IMR-90 (cell line): ENCODE data around the gene PHF21B. TPM values are rescaled to one million over a fixed set of nuclear protein-coding genes. Genes with fewer than 3 reads are reported as not detected.

ENCODE experiments used
- ATAC-seq: fragments of 200-7000 bp; cut with Tn5 transposase; 2 replicates; pipeline ENCODE4 v1.9.1; 2020; ENCODE audit warnings: low read depth, mild to moderate bottlenecking, moderate library complexity
- BruUV-seq: library from RNA; stranded (reverse); fragments of 400-500 nt; replicated peaks from 2 replicates; lab custom pipeline; 2021; lab: Mats Ljungman, UMichigan
- CTCF ChIA-PET: fragments of 300-600 bp; formaldehyde crosslinking; extraction: SDS; loops from one replicate; lab custom pipeline; 2021; ENCODE audit warnings: antibody characterized with exemption; lab: Yijun Ruan, JAX
- POLR2A ChIA-PET: fragments of 300-600 bp; sonication (Branson Sonifier 250); formaldehyde crosslinking; loops from one replicate; lab custom pipeline; 2022; ENCODE audit warnings: antibody characterized with exemption; ENCODE audit not compliant: unreplicated experiment; lab: Charles Lee
- DNase-seq: peaks from one replicate; pipeline ENCODE4 v3.0.0; 2013
- H2AFZ ChIP-seq: replicated peaks from 2 replicates; pipeline ENCODE3; 2013; ENCODE audit warnings: low read length, mild to moderate bottlenecking; ENCODE audit not compliant: poor library complexity
- H2AK5ac ChIP-seq: 2 replicates; pipeline ENCODE4 v1.6.1; 2013; ENCODE audit warnings: low read depth, low read length, inconsistent platforms
- H2AK9ac ChIP-seq: replicated peaks from 2 replicates; pipeline ENCODE3; 2013; ENCODE audit warnings: mild to moderate bottlenecking, low read depth, low read length, moderate library complexity; ENCODE audit not compliant: poor library complexity
- H2BK120ac ChIP-seq: 2 replicates; pipeline ENCODE4 v1.6.1; 2013; ENCODE audit warnings: low read depth, low read length, inconsistent platforms
- H2BK15ac ChIP-seq: 3 replicates; pipeline ENCODE4 v1.6.1; 2013; ENCODE audit warnings: low read depth, low read length, inconsistent platforms
- H2BK20ac ChIP-seq: 2 replicates; pipeline ENCODE4 v1.6.1; 2013; ENCODE audit warnings: low read depth, mild to moderate bottlenecking, inconsistent platforms, low read length, moderate library complexity
- H2BK5ac ChIP-seq: 2 replicates; pipeline ENCODE4 v1.6.1; 2013; ENCODE audit warnings: mild to moderate bottlenecking, low read depth, low read length, inconsistent platforms; ENCODE audit not compliant: poor library complexity, severe bottlenecking
- H3K14ac ChIP-seq: replicated peaks from 2 replicates; pipeline ENCODE4 v1.6.1; 2013; ENCODE audit warnings: low read depth, low read length, inconsistent platforms
- H3K18ac ChIP-seq: 2 replicates; pipeline ENCODE4 v1.6.1; 2013; ENCODE audit warnings: low read depth, low read length, control low read depth
- H3K23ac ChIP-seq: 2 replicates; pipeline ENCODE4 v1.6.1; 2013; ENCODE audit warnings: low read depth, low read length, inconsistent platforms
- H3K27ac ChIP-seq: 2 replicates; pipeline ENCODE4 v1.5.1; 2013; ENCODE audit warnings: mild to moderate bottlenecking, control low read depth, low read length; ENCODE audit not compliant: insufficient read depth
- H3K27me3 ChIP-seq: 2 replicates; pipeline ENCODE4 v1.6.1; 2013; ENCODE audit warnings: low read length; ENCODE audit not compliant: control insufficient read depth, insufficient read depth
- H3K36me3 ChIP-seq: 2 replicates; pipeline ENCODE4 v1.6.1; 2013; ENCODE audit warnings: low read length, mixed read lengths; ENCODE audit not compliant: control insufficient read depth, insufficient read depth
- H3K4ac ChIP-seq: 2 replicates; pipeline ENCODE4 v1.6.1; 2013; ENCODE audit warnings: low read depth, low read length, inconsistent platforms
- H3K4me1 ChIP-seq: 2 replicates; pipeline ENCODE4 v1.6.1; 2013; ENCODE audit warnings: low read length, mixed read lengths; ENCODE audit not compliant: control insufficient read depth, insufficient read depth
- H3K4me2 ChIP-seq: 2 replicates; pipeline ENCODE4 v1.6.1; 2013; ENCODE audit warnings: low read depth, mild to moderate bottlenecking, control low read depth, low read length, moderate library complexity
- H3K4me3 ChIP-seq: 2 replicates; pipeline ENCODE4 v1.5.1; 2013; ENCODE audit warnings: low read depth, mild to moderate bottlenecking, control low read depth, low read length, moderate library complexity; ENCODE audit not compliant: insufficient read depth
- H3K56ac ChIP-seq: 2 replicates; pipeline ENCODE4 v1.6.1; 2013; ENCODE audit warnings: low read length, inconsistent platforms; ENCODE audit not compliant: insufficient read depth; ENCODE audit errors: extremely low read depth
- H3K79me1 ChIP-seq, 2 experiments: 2 replicates each; pipeline ENCODE4 v1.6.1; 2013; ENCODE audit warnings: low read length in 2 of 2, inconsistent platforms in 1 of 2, low read depth in 1 of 2
- H3K9ac ChIP-seq: 2 replicates; pipeline ENCODE4 v1.6.1; 2013; ENCODE audit warnings: low read depth, low read length, control low read depth
- H3K9me1 ChIP-seq: 2 replicates; pipeline ENCODE4 v1.6.1; 2013; ENCODE audit warnings: low read length, inconsistent platforms; ENCODE audit not compliant: insufficient read depth
- H3K9me3 ChIP-seq: 2 replicates; pipeline ENCODE4 v1.6.1; 2013; ENCODE audit warnings: low read length; ENCODE audit not compliant: control insufficient read depth, insufficient read depth
- H4K20me1 ChIP-seq: 2 replicates; pipeline ENCODE4 v1.6.1; 2013; ENCODE audit warnings: low read length, inconsistent platforms; ENCODE audit not compliant: insufficient read depth
- H4K5ac ChIP-seq: 2 replicates; pipeline ENCODE4 v1.6.1; 2013; ENCODE audit warnings: mild to moderate bottlenecking, low read depth, low read length, control low read depth
- H4K8ac ChIP-seq, 2 experiments: 2 replicates each; pipeline ENCODE4 v1.6.1; 2013; ENCODE audit warnings: low read depth in 2 of 2, low read length in 2 of 2, control low read depth in 1 of 2, inconsistent platforms in 1 of 2
- H4K91ac ChIP-seq: 2 replicates; pipeline ENCODE4 v1.6.1; 2013; ENCODE audit warnings: low read depth, low read length, inconsistent platforms; ENCODE audit not compliant: insufficient read depth
- BHLHE40 ChIP-seq: fragments of 150-350 bp; IDR thresholded peaks from 2 replicates; pipeline ENCODE4 v1.6.1; 2016; ENCODE audit warnings: mild to moderate bottlenecking, low read depth, low read length
- ELK1 ChIP-seq: fragments of 150-350 bp; IDR thresholded peaks from 2 replicates; pipeline ENCODE4 v1.6.1; 2016; ENCODE audit warnings: low read depth, mild to moderate bottlenecking, low read length, moderate library complexity, borderline replicate concordance
- MAFK ChIP-seq: IDR thresholded peaks from 2 replicates; pipeline ENCODE4 v1.6.1; 2012; ENCODE audit warnings: low read depth, low read length, improper control_type of control experiment
- MAZ ChIP-seq: IDR thresholded peaks from 2 replicates; pipeline ENCODE4 v1.6.1; 2012; ENCODE audit warnings: low read depth, mild to moderate bottlenecking, low read length, improper control_type of control experiment, moderate library complexity, borderline replicate concordance
- MXI1 ChIP-seq: IDR thresholded peaks from 2 replicates; pipeline ENCODE4 v1.6.1; 2012; ENCODE audit warnings: low read depth, mild to moderate bottlenecking, low read length, moderate library complexity, borderline replicate concordance
- NFE2L2 ChIP-seq: fragments of 150-350 bp; IDR thresholded peaks from 2 replicates; pipeline ENCODE4 v1.6.1; 2016; ENCODE audit warnings: low read depth, mild to moderate bottlenecking, low read length
- POLR2A ChIP-seq: IDR thresholded peaks from 2 replicates; pipeline ENCODE4 v1.6.1; 2012; ENCODE audit warnings: mild to moderate bottlenecking, low read depth, low read length
- USF2 ChIP-seq: fragments of 150-350 bp; IDR thresholded peaks from 2 replicates; pipeline ENCODE4 v1.6.1; 2017; ENCODE audit warnings: mild to moderate bottlenecking, antibody characterized with exemption, low read length, low read depth
- WGBS, 2 experiments: methylation state at CpG; one replicate each; pipeline versions ENCODE4 v1.1.5 to v1.1.7; 2013; ENCODE audit warnings: missing lambda C conversion rate in 2 of 2; ENCODE audit not compliant: insufficient read length in 1 of 2; ENCODE audit errors: extremely low coverage in 2 of 2; 5-methylcytosine and 5-hydroxymethylcytosine counted together
- dilution Hi-C: fragments of 300-500 bp; cut with HindIII; formaldehyde crosslinking; loops from one replicate; pipeline ENCODE4 v1.14.3; 2018; ENCODE audit warnings: low sequenced_read_pairs; ENCODE audit not compliant: unreplicated experiment
- in situ Hi-C: fragments of 300-500 bp; cut with MboI; formaldehyde crosslinking; loops from 3 replicates; pipeline ENCODE4 v1.14.3; 2019; ENCODE audit warnings: low sequenced_read_pairs, inconsistent platforms, mixed read lengths
- intact Hi-C: fragments of 100-400 bp; cut with micrococcal nuclease; formaldehyde crosslinking; loops from 2 replicates; pipeline ENCODE4 v1.10.0; 2022
- polyA plus RNA-seq, 3 experiments: library from polyadenylated mRNA; depleted of rRNA; stranded (reverse); fragments of >200 nt; gene quantifications; 2 replicates each; pipeline ENCODE4 v1.2.3, GENCODE V29; 2012; ENCODE audit warnings: low replicate concordance in 1 of 3
- total RNA-seq: library from RNA; depleted of rRNA; stranded (reverse); fragments of >200 nt; gene quantifications from 2 replicates; pipeline ENCODE4 v1.2.3, GENCODE V29; 2012

The PHF21B gene
- total and polyA plus RNA-seq, 2 of the 4 experiments (the other 2 are of a cell fraction): 0.02 TPM; not detected in 1

- no TSS peak for BruUV-seq
- Histone ChIP-seq H3K14ac (no peak overlapping the region), H2AK9ac (no peak overlapping the region), H2AK5ac (no peak overlapping the region), H3K79me1 (no peaks in the 10 kb centered on the region), H2BK5ac (no peak overlapping the region), H2BK20ac (no peak overlapping the region), H2BK120ac (no peak overlapping the region), H4K8ac (no peak overlapping the region), H3K4ac (no peak overlapping the region), H4K20me1 (no peaks in the 10 kb centered on the region), H3K36me3 (no peaks in the 10 kb centered on the region), H3K27me3 (peaks cover 48% of the 10 kb centered on the region), H4K91ac (no peak overlapping the region), H3K56ac (no peak overlapping the region), H4K5ac (no peak overlapping the region), H3K9me1 (no peaks in the 10 kb centered on the region), H3K9me3 (peaks cover 2% of the 10 kb centered on the region; the same call in 1 of the 2 replicates), H3K23ac (no peak overlapping the region), H3K27ac (no peak overlapping the region), H3K9ac (no peak overlapping the region), H2AFZ (no peak overlapping the region), H3K4me3 (no peak overlapping the region), H3K18ac (no peak overlapping the region), H3K4me1 (no peaks in the 10 kb centered on the region), H2BK15ac (no peak overlapping the region), H3K4me2 (no peak overlapping the region)
- ChIA-PET CTCF (no interaction called here), POLR2A (no interaction called here)
- DNase-seq: no peak
- TF ChIP-seq NFE2L2 (no peak), USF2 (no peak), BHLHE40 (no peak), MAFK (no peak), MAZ (no peak), MXI1 (no peak), ELK1 (no peak), POLR2A (no peak)
- intact Hi-C loops (no loop called here), in situ Hi-C loops (loop anchor here (25.0 kb wide), 1 partner anchor 570 kb away; no protein-coding TSS in a partner anchor), dilution Hi-C loops (no loop called here)
- ATAC-seq: no peak
- 61% methylated on average over 6 of the region's 13 CpGs; no CpG with 5 or more reads in 1 of the 2 experiments for WGBS, 2 experiments
These were observed 17.6 kb downstream of the PHF21B start for GRCh38 chr22:44992166-44992565.
